B cell (primary cell): ENCODE measurements around the gene ARAP2. TPM values are rescaled to one million over a fixed set of nuclear protein-coding genes. Genes with fewer than 3 reads are reported as not detected.

ENCODE experiments used
- ATAC-seq: fragments of 200-7000 bp; cut with Tn5 transposase; one replicate; pipeline ENCODE4 v1.10.0; 2021; ENCODE audit warnings: low read depth, mild to moderate bottlenecking, moderate number of reproducible peaks, moderate library complexity
- CTCF ChIA-PET: fragments of 350-600 bp; sonication (Branson Sonifier 250); formaldehyde crosslinking; loops from one replicate; lab custom pipeline; 2021; ENCODE audit warnings: antibody characterized with exemption, inconsistent platforms; lab: Charles Lee
- POLR2A ChIA-PET: fragments of 350-600 bp; sonication (Branson Sonifier 250); formaldehyde crosslinking; loops from one replicate; lab custom pipeline; 2021; ENCODE audit warnings: antibody characterized with exemption; lab: Charles Lee
- DNase-seq: peaks from one replicate; pipeline ENCODE4 v3.0.0; 2013
- H2AFZ ChIP-seq: 2 replicates; pipeline ENCODE4 v1.6.1; 2012; ENCODE audit warnings: mild to moderate bottlenecking, low read depth, low read length; ENCODE audit not compliant: insufficient read depth, poor library complexity, severe bottlenecking
- H3K27ac ChIP-seq, 2 donors: 1 replicate in 1 of 2; 2 replicates in 1 of 2; pipeline ENCODE4 v1.5.1; 2012 to 2013; ENCODE audit warnings: low read length in 2 of 2, mild to moderate bottlenecking in 2 of 2, moderate library complexity in 1 of 2
- H3K27me3 ChIP-seq, 4 experiments: fragments of 200-600 bp in 1 of 4; sonication (generic) in 1 of 4; replicated peaks in 1 of 4; 1 replicate in 2 of 4; 2 replicates in 2 of 4; pipeline versions ENCODE4 v1.6.1 to v1.7.0; 2013 to 2016; ENCODE audit warnings: low read length in 3 of 4, mild to moderate bottlenecking in 2 of 4, mixed read lengths in 1 of 4, moderate library complexity in 1 of 4; ENCODE audit not compliant: insufficient read depth in 4 of 4, control insufficient read depth in 3 of 4; ENCODE audit errors: control extremely low read depth in 1 of 4
- H3K36me3 ChIP-seq, 2 experiments: replicated peaks in 1 of 2; 1 replicate in 1 of 2; 2 replicates in 1 of 2; pipeline versions ENCODE4 v1.6.1 to v1.7.1; 2013; ENCODE audit warnings: low read length in 1 of 2; ENCODE audit not compliant: insufficient read depth in 2 of 2, control insufficient read depth in 1 of 2; ENCODE audit errors: control extremely low read depth in 1 of 2, extremely low read depth in 1 of 2
- H3K4me1 ChIP-seq, 2 donors: fragments of 200-600 bp in 1 of 2; sonication (generic) in 1 of 2; 1 replicate in 1 of 2; 2 replicates in 1 of 2; pipeline versions ENCODE4 v1.5.1 to v1.6.1; 2013 to 2017; ENCODE audit warnings: low read length in 2 of 2; ENCODE audit not compliant: control insufficient read depth in 2 of 2, insufficient read depth in 2 of 2
- H3K4me2 ChIP-seq: replicated peaks from 2 replicates; pipeline ENCODE3; 2012; ENCODE audit warnings: mild to moderate bottlenecking, low read depth, low read length; ENCODE audit not compliant: poor library complexity, severe bottlenecking
- H3K4me3 ChIP-seq, 5 experiments: fragments of 200-600 bp in 1 of 5; sonication (generic) in 1 of 5; 1 replicate in 3 of 5; 2 replicates in 2 of 5; pipeline versions ENCODE4 v1.5.1 to v1.7.0; 2011 to 2016; ENCODE audit warnings: low read length in 4 of 5, mild to moderate bottlenecking in 4 of 5, low read depth in 2 of 5, control low read depth in 1 of 5, moderate library complexity in 1 of 5; ENCODE audit not compliant: insufficient read depth in 1 of 5; ENCODE audit errors: control extremely low read depth in 1 of 5, extremely low read depth in 1 of 5
- H3K79me2 ChIP-seq: fragments of 200-600 bp; sonication (generic); one replicate; pipeline ENCODE4 v1.6.0; 2016; ENCODE audit warnings: low read length; ENCODE audit not compliant: control insufficient read depth, insufficient read depth
- H3K9ac ChIP-seq: fragments of 200-600 bp; sonication (generic); 2 replicates; pipeline ENCODE4 v1.6.1; 2017; ENCODE audit warnings: mild to moderate bottlenecking, low read length, moderate library complexity
- H3K9me3 ChIP-seq, 3 donors: one replicate each; pipeline versions ENCODE4 v1.6.1 to v1.7.1; 2013; ENCODE audit warnings: low read length in 2 of 3; ENCODE audit not compliant: control insufficient read depth in 2 of 3, insufficient read depth in 1 of 3; ENCODE audit errors: control extremely low read depth in 1 of 3
- H4K20me1 ChIP-seq: 2 replicates; pipeline ENCODE4 v1.6.0; 2012; ENCODE audit warnings: mild to moderate bottlenecking, low read length; ENCODE audit not compliant: insufficient read depth, control insufficient read depth, poor library complexity, severe bottlenecking
- H3K27ac Mint-ChIP-seq: one replicate; pipeline ENCODE4 v1.8.0; 2021; ENCODE audit warnings: mixed read lengths
- H3K27me3 Mint-ChIP-seq: one replicate; pipeline ENCODE4 v1.8.0; 2021; ENCODE audit warnings: mixed read lengths
- H3K4me1 Mint-ChIP-seq: one replicate; pipeline ENCODE4 v1.8.0; 2021; ENCODE audit warnings: mixed read lengths
- H3K4me3 Mint-ChIP-seq: one replicate; pipeline ENCODE4 v1.8.0; 2021; ENCODE audit warnings: mixed read lengths
- H3K9me3 Mint-ChIP-seq: one replicate; pipeline ENCODE4 v1.8.0; 2022; ENCODE audit warnings: mixed read lengths; ENCODE audit not compliant: insufficient read depth
- EZH2 ChIP-seq: IDR thresholded peaks from 2 replicates; pipeline ENCODE4 v1.6.1; 2012; ENCODE audit warnings: borderline replicate concordance, low read depth, mild to moderate bottlenecking, moderate library complexity, low read length; ENCODE audit not compliant: insufficient read depth, poor library complexity, severe bottlenecking
- WGBS: methylation state at CpG from one replicate; pipeline ENCODE4 v1.1.5; 2013; ENCODE audit warnings: missing lambda C conversion rate; ENCODE audit not compliant: insufficient coverage; 5-methylcytosine and 5-hydroxymethylcytosine counted together
- intact Hi-C: fragments of 100-400 bp; cut with micrococcal nuclease; formaldehyde crosslinking; loops from one replicate; pipeline ENCODE4 v1.10.0; 2022
- polyA plus RNA-seq: library from polyadenylated mRNA; depleted of rRNA; stranded (reverse); fragments of >200 nt; gene quantifications from 2 replicates; pipeline ENCODE4 v1.2.3, GENCODE V29; 2012
- total RNA-seq, 2 donors: library from RNA; stranded (reverse); fragments of 120-200 nt in 1 of 2; gene quantifications; 1 replicate in 1 of 2; 2 replicates in 1 of 2; pipeline versions ENCODE4 v1.2.3 to v1.2.4, GENCODE V29; 2013 to 2022
- TF ChIP-seq, protein P1 (sequence below): fragments of 200-600 bp; IDR thresholded peaks from one replicate; pipeline ENCODE4 v1.8.0; 2022; ENCODE audit warnings: antibody characterized with exemption, mild to moderate bottlenecking

ARAP2 gene
- total and polyA plus RNA-seq, 2 donors (not counting 1 experiment from before 2014, with no cell fraction given), result 13.2 to 88.0 TPM

GRCh38 chr4:36207367-36207766 lies 36.9 kb downstream of the ARAP2 start:
- Mint-ChIP-seq H3K27me3 (no peaks in the 10 kb centered on the region), H3K27ac (no peak overlapping the region), H3K4me3 (no peak overlapping the region), H3K9me3 (no peaks in the 10 kb centered on the region), H3K4me1 (peaks cover 12% of the 10 kb centered on the region)
- ChIA-PET POLR2A (no interaction called here), CTCF (no interaction called here)
- peaks cover 2% of the 10 kb centered on the region for H3K79me2 ChIP-seq
- no peak overlapping the region for H3K27ac ChIP-seq
- peaks cover 17 to 18% of the 10 kb centered on the region in 2 experiments for H3K36me3 ChIP-seq
- H4K20me1 ChIP-seq, result no peaks in the 10 kb centered on the region
- no peak overlapping the region for H2AFZ ChIP-seq
- no peak for DNase-seq
- no peaks in the 10 kb centered on the region for H3K9me3 ChIP-seq
- H3K9ac ChIP-seq, result no peak overlapping the region
- no CpG with 5 or more reads among the region's 1 CpG for whole genome bisulfite sequencing
- H3K4me3 ChIP-seq, result no peak overlapping the region
- H3K4me2 ChIP-seq, result no peak overlapping the region
- intact Hi-C loops, result no loop called here
- peaks cover 6% of the 10 kb centered on the region in 2 donors for H3K4me1 ChIP-seq
- no peak for ATAC-seq
- TF ChIP-seq, protein P1, sequence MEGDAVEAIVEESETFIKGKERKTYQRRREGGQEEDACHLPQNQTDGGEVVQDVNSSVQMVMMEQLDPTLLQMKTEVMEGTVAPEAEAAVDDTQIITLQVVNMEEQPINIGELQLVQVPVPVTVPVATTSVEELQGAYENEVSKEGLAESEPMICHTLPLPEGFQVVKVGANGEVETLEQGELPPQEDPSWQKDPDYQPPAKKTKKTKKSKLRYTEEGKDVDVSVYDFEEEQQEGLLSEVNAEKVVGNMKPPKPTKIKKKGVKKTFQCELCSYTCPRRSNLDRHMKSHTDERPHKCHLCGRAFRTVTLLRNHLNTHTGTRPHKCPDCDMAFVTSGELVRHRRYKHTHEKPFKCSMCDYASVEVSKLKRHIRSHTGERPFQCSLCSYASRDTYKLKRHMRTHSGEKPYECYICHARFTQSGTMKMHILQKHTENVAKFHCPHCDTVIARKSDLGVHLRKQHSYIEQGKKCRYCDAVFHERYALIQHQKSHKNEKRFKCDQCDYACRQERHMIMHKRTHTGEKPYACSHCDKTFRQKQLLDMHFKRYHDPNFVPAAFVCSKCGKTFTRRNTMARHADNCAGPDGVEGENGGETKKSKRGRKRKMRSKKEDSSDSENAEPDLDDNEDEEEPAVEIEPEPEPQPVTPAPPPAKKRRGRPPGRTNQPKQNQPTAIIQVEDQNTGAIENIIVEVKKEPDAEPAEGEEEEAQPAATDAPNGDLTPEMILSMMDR, result no peak
- no peak for TF ChIP-seq EZH2
- H3K27me3 ChIP-seq, result no peaks in the 10 kb centered on the region

DNA sequence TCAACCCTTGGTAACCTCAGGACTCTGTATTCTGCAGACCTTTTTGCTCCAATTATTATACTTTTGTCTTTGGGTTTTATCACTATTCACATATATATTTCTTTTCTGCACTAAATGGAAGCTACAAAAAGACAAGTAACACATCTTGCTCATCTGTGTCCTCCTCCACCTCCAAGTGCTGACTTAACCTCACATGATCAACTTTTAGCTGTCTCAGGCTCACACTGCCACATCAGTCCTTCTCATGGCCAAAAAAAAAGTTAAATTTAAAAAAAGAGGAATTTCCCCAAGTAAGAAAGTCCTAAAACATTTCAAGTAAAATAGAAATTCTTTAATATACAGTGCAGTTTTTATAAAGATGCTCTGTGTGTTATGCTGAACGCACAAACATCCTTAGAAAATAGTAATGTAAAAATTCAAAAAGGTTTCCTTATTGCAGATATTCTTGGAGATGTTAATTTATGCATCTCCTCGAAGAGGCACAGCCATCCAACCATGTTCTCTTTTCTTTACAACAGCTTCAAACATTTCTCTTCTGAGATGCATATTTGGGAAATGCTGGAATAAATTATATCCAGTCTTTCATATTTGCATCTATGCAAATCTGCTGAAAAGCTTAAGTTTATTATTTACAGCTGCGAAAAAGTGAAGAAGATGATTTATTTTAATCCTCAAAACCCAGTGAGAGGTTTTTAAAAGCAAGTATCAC lies 37.6 kb downstream of the ARAP2 start:
- Histone ChIP-seq H3K9ac (no peak overlapping the region), H3K4me3 (no peak overlapping the region), H3K9me3 (no peaks in the 10 kb centered on the region), H3K4me2 (no peak overlapping the region), H3K79me2 (peaks cover 2% of the 10 kb centered on the region), H4K20me1 (no peaks in the 10 kb centered on the region), H3K36me3 (peaks cover 15 to 18% of the 10 kb centered on the region in 2 experiments), H3K4me1 (peaks cover 6% of the 10 kb centered on the region in 2 donors), H2AFZ (no peak overlapping the region), H3K27me3 (no peaks in the 10 kb centered on the region), H3K27ac (no peak overlapping the region)
- no peaks in the 10 kb centered on the region for H3K27me3 Mint-ChIP-seq
- H3K9me3 Mint-ChIP-seq, result no peaks in the 10 kb centered on the region
- TF ChIP-seq, protein P1, result no peak
- no peak for TF ChIP-seq EZH2
- ChIA-PET POLR2A (no interaction called here), CTCF (interaction anchor here (1.0 kb wide), 1 partner anchor 18 kb away, joined by 3 read pairs; no protein-coding TSS in a partner anchor)
- no peak for ATAC-seq
- no peak overlapping the region for H3K4me3 Mint-ChIP-seq
- no peak overlapping the region for H3K27ac Mint-ChIP-seq
- intact Hi-C loops, result no loop called here
- no peak for DNase-seq
- peaks cover 12% of the 10 kb centered on the region for H3K4me1 Mint-ChIP-seq
- no CpG with 5 or more reads among the region's 3 CpGs for WGBS
